Measurements from ENCODE around the gene GPA33.
A peak's percentile ranks its signal among the peaks of the same experiment; 100 is the strongest.

Gene GPA33

DNA sequence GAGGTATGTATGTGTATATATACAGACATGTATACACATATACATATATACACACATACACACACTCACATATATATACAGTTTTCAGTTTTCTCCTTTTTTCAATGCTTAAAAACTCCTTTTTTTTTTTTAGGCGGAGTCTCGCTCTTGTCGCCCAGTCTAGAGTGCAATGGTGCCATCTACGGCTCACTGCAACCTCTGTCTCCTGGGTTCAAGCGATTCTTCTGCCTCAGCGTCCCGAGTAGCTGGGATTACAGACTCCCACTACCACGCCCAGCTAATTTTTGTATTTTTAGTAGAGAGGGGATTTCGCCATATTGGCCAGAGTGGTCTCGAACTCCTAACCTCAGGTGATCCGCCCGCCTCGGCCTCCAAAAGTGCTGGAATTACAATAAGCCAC is 30.7 kb upstream of the GPA33 start:
- peak overlapping the region in 4 of 7 experiments; percentile 2 to 35 (median 18) for H3K4me3 ChIP-seq
- no peak overlapping the region for H3K27ac ChIP-seq

DNA sequence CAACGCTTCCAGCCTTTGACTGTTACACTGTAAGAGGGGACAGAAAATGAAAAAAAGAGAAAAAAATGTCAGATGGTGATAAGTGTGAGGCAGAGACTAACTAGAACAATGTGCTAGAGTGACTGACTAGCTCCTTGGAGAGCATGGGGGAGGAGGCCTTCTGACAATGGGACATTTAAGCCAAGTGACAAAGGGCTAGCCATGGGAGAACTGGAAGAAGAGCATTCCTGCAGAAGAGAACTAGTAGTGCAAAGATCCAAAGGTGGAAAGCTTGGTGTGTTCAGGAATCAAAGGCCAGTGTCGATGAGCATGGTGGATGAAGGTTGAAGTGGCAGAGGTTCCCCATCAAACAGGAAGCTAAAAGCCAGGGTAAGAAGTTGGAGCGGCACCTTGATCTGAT is 29.5 kb upstream of the GPA33 start:
- Histone ChIP-seq H3K4me3 (no peak overlapping the region), H3K27ac (no peak overlapping the region)

- Histone ChIP-seq H3K4me3 (no peak overlapping the region), H3K27ac (no peak overlapping the region)
These were observed 28.0 kb upstream of the GPA33 start for GRCh38 chr1:167118188-167118587.

DNA sequence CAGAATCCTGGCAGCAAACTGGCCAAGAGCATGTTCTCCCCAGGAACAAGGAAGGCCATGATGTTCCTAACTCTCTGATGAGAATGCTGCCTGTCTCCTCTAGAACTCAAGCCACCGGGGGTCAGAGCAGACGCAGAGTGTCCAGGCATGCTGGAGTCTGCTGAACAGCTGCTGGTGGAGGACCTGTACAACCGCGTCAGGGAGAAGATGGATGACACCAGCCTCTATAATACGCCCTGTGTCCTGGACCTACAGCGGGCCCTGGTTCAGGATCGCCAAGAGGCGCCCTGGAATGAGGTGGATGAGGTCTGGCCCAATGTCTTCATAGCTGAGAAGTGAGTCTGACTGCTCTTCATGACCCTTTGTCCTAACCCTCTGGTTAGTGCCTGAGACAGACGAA is 27.0 kb upstream of the GPA33 start:
- Histone ChIP-seq H3K4me3 (no peak overlapping the region), H3K27ac (no peak overlapping the region)

GRCh38 chr1:167116174-167116573 is 26.0 kb upstream of the GPA33 start:
- no peak overlapping the region for H3K4me3 ChIP-seq

DNA sequence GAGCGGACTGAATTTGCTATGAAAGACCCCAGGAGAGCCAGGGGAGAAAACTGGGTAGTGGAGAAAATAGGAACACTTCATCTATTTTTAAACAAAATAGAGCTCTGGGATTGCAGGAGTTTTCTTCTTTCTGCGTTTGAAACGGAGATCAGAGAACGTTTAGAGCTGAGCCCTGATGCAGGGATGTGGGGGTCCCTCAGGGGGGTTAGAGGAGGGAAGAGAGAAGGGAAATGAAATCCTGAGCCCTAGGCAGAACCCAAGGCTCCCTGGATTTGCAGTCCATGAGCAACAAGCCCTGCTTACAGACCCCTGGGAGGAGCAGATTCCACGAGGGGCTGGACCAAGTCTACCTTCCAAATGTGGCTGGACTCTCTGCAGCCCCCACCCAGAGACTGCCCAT is 25.5 kb upstream of the GPA33 start:
- H3K4me3 ChIP-seq, result no peak overlapping the region
- no peak overlapping the region for H3K27ac ChIP-seq

More at GRCh38 chr1:167116174-167116573, 26.0 kb upstream of the GPA33 start:
- H3K27ac ChIP-seq, result no peak overlapping the region

DNA sequence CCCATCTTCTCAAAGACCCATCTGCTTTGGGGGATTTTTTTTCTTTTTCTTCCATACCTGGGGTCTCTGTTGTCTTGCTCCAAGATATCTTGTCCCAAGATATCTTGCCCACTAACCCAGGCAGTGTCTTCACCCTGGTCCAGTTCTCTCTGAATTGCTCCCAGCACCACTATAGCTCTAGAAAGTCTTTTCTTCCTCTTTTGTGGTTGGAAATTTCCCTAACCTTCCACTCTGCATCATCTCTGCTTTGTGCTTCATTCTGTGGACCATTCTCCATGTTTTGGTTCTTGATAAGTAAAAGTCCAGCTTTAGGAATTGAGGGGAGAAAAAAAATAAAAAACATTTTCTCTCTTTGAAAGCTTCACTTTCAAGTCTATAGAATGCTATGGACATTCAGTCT is 24.5 kb upstream of the GPA33 start:
- Histone ChIP-seq H3K4me3 (no peak overlapping the region), H3K27ac (no peak overlapping the region)

- Histone ChIP-seq H3K27ac (no peak overlapping the region), H3K4me3 (no peak overlapping the region)
These were observed 21.9 kb upstream of the GPA33 start for GRCh38 chr1:167111868-167112709.

- Histone ChIP-seq H3K27ac (no peak overlapping the region), H3K4me3 (no peak overlapping the region)
These were observed 20.4 kb upstream of the GPA33 start for GRCh38 chr1:167110586-167110985.

- H3K4me3 ChIP-seq, result no peak overlapping the region
- H3K27ac ChIP-seq, result no peak overlapping the region
These were observed 18.9 kb upstream of the GPA33 start for GRCh38 chr1:167109125-167109524.

GRCh38 chr1:167107456-167107855 is 17.3 kb upstream of the GPA33 start:
- H3K4me3 ChIP-seq, result no peak overlapping the region
- no peak overlapping the region for H3K27ac ChIP-seq

- Histone ChIP-seq H3K4me3 (no peak overlapping the region), H3K27ac (no peak overlapping the region)
These were observed 15.9 kb upstream of the GPA33 start for GRCh38 chr1:167106119-167106461.

GRCh38 chr1:167105271-167106118 is 15.3 kb upstream of the GPA33 start:
- Histone ChIP-seq H3K4me3 (no peak overlapping the region), H3K27ac (no peak overlapping the region)

DNA sequence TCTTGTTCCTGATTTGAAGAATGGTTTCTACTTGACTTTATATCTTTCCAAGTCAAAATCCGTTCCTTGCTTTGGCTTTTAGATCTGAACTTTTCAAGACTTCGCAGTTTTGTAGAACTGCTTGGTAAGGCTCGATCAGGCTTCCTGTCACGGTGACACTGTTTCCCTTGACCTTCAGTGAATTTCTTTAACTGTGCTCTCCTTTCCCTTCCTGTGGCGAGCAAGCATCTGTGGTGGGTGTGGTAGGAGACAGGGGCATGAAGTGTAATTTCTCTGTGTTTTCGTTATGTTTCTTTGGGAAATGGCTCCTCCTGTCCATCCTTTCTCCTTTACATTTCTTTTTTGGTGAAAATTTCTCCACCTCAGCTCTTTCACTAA is 14.1 kb upstream of the GPA33 start:
- Histone ChIP-seq H3K4me3 (no peak overlapping the region), H3K27ac (no peak overlapping the region)

DNA sequence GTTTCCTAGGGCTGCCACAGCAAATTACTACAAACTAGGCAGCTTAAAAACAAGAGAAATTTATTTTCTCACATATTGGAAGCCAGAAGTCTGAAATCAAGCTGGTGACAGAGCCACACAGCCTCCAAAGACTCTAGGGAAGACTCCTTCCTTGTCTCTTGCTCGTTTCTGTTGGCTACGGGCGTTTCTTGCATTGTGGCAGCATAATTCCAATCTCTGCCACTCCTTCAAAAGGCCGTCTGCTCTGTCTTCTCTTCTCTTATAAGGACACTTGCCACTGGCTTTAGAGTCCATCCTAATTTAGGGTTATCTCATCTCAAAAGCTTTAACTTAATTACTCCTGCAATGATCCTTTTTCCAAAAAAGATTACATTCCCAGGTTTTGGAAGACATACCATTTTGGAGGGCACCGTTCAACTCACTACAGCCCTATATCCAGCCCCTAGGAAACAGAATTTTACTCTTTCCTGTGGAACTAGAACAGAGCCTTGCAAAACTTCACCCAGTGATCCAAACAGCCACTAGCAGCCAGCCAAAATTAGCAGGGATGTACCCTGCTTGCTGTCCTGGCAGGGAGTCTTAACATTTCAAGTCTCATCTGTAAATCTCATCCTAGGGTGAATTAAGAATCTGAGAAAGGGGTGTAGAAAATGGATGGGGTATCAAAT is 12.9 kb upstream of the GPA33 start:
- no peak overlapping the region for H3K4me3 ChIP-seq
- H3K27ac ChIP-seq, result no peak overlapping the region

DNA sequence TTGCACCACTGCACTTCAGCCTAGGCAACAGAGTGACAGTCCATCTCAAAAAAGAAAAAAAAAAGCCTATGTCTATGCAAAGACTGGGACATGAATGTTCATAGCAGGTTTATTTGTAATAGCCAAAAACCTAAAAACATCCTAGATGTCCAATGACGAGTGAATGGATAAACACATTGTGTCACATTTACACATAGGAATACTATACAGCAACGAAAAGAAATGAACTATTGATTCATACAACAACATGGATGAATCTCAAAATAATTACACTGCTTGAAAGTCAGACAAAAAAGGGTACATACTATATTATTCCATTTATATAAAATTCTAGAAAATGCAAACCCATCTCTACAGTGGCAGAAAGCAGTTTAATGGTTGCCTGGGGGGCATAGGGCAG is 11.6 kb upstream of the GPA33 start:
- Histone ChIP-seq H3K4me3 (no peak overlapping the region), H3K27ac (no peak overlapping the region)

GRCh38 chr1:167100730-167101129 is 10.6 kb upstream of the GPA33 start:
- no peak overlapping the region for H3K4me3 ChIP-seq
- no peak overlapping the region for H3K27ac ChIP-seq

GRCh38 chr1:167099851-167100250 is 9.7 kb upstream of the GPA33 start:
- no peak overlapping the region for H3K4me3 ChIP-seq
- no peak overlapping the region for H3K27ac ChIP-seq

DNA sequence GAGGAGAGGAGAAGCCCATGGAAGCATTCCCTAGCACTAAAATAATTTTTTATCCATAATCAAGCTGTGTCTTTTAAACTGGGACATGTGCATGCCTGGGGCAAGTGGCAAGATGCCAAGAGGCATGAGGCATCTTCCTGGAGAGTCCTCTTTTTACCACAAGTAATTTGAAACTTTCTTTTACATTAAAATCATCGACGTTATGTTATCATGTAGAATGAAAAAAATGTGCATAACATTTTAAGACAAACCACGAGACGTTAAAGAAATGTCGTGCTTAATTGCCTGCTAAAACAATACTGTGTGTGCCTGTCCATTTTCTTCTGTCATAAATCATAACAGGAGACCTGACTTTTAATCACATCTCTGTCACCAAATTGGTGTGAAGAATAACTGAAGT is 5.2 kb upstream of the GPA33 start:
- H3K4me3 ChIP-seq, result no peak overlapping the region
- H3K27ac ChIP-seq, result no peak overlapping the region

- H3K27ac ChIP-seq, result no peak overlapping the region
- H3K4me3 ChIP-seq, result no peak overlapping the region
These were observed 4.5 kb upstream of the GPA33 start for GRCh38 chr1:167094690-167095089.

Data from skin epidermis (tissue), 12 donors.